ENCODE data around the gene MAPK8.

Gene MAPK8

GRCh38 chr10:48366261-48366660 is 59.8 kb downstream of the MAPK8 start:
- no peaks in the 10 kb centered on the region for H3K4me1 ChIP-seq (ENCODE audit: control insufficient read depth, insufficient read depth, low read length)
- no peaks in the 10 kb centered on the region for H3K36me3 ChIP-seq (ENCODE audit: control insufficient read depth, insufficient read depth, low read length)
- no peaks in the 10 kb centered on the region for H3K27me3 ChIP-seq (ENCODE audit: control insufficient read depth, insufficient read depth, low read length)
- no peaks in the 10 kb centered on the region for H3K9me3 ChIP-seq (ENCODE audit: control insufficient read depth, insufficient read depth, low read length)
- H3K4me3 ChIP-seq (ENCODE audit: low read depth, low read length), result no peak overlapping the region
- no peak overlapping the region for H3K9ac ChIP-seq (ENCODE audit: low read depth, low read length)

GRCh38 chr10:48369501-48369900 is 63.0 kb downstream of the MAPK8 start:
- Histone ChIP-seq H3K9ac (ENCODE audit: low read depth, low read length) (no peak overlapping the region), H3K4me3 (ENCODE audit: low read depth, low read length) (no peak overlapping the region), H3K9me3 (ENCODE audit: control insufficient read depth, insufficient read depth, low read length) (no peaks in the 10 kb centered on the region), H3K4me1 (ENCODE audit: control insufficient read depth, insufficient read depth, low read length) (no peaks in the 10 kb centered on the region), H3K36me3 (ENCODE audit: control insufficient read depth, insufficient read depth, low read length) (no peaks in the 10 kb centered on the region), H3K27me3 (ENCODE audit: control insufficient read depth, insufficient read depth, low read length) (no peaks in the 10 kb centered on the region)

- no peaks in the 10 kb centered on the region for H3K9me3 ChIP-seq (ENCODE audit: control insufficient read depth, insufficient read depth, low read length)
- H3K4me1 ChIP-seq (ENCODE audit: control insufficient read depth, insufficient read depth, low read length), result no peaks in the 10 kb centered on the region
- H3K4me3 ChIP-seq (ENCODE audit: low read depth, low read length), result no peak overlapping the region
- no peak overlapping the region for H3K9ac ChIP-seq (ENCODE audit: low read depth, low read length)
- H3K36me3 ChIP-seq (ENCODE audit: control insufficient read depth, insufficient read depth, low read length), result no peaks in the 10 kb centered on the region
- no peaks in the 10 kb centered on the region for H3K27me3 ChIP-seq (ENCODE audit: control insufficient read depth, insufficient read depth, low read length)
Observed at GRCh38 chr10:48377751-48378530, 71.5 kb downstream of the MAPK8 start.

- Histone ChIP-seq H3K4me3 (ENCODE audit: low read depth, low read length) (no peak overlapping the region), H3K4me1 (ENCODE audit: control insufficient read depth, insufficient read depth, low read length) (peaks cover 3% of the 10 kb centered on the region), H3K27me3 (ENCODE audit: control insufficient read depth, insufficient read depth, low read length) (no peaks in the 10 kb centered on the region), H3K36me3 (ENCODE audit: control insufficient read depth, insufficient read depth, low read length) (no peaks in the 10 kb centered on the region), H3K9me3 (ENCODE audit: control insufficient read depth, insufficient read depth, low read length) (no peaks in the 10 kb centered on the region), H3K9ac (ENCODE audit: low read depth, low read length) (no peak overlapping the region)
Observed at GRCh38 chr10:48378675-48379074, 72.2 kb downstream of the MAPK8 start.

GRCh38 chr10:48381971-48382370 is 75.5 kb downstream of the MAPK8 start:
- Histone ChIP-seq H3K4me1 (ENCODE audit: control insufficient read depth, insufficient read depth, low read length) (peaks cover 3% of the 10 kb centered on the region), H3K9ac (ENCODE audit: low read depth, low read length) (no peak overlapping the region), H3K36me3 (ENCODE audit: control insufficient read depth, insufficient read depth, low read length) (no peaks in the 10 kb centered on the region), H3K27me3 (ENCODE audit: control insufficient read depth, insufficient read depth, low read length) (no peaks in the 10 kb centered on the region), H3K9me3 (ENCODE audit: control insufficient read depth, insufficient read depth, low read length) (no peaks in the 10 kb centered on the region), H3K4me3 (ENCODE audit: low read depth, low read length) (no peak overlapping the region)

GRCh38 chr10:48382982-48383381 is 76.5 kb downstream of the MAPK8 start:
- peaks cover 3% of the 10 kb centered on the region for H3K4me1 ChIP-seq (ENCODE audit: control insufficient read depth, insufficient read depth, low read length)
- no peaks in the 10 kb centered on the region for H3K36me3 ChIP-seq (ENCODE audit: control insufficient read depth, insufficient read depth, low read length)
- no peaks in the 10 kb centered on the region for H3K9me3 ChIP-seq (ENCODE audit: control insufficient read depth, insufficient read depth, low read length)
- no peak overlapping the region for H3K4me3 ChIP-seq (ENCODE audit: low read depth, low read length)
- H3K9ac ChIP-seq (ENCODE audit: low read depth, low read length), result no peak overlapping the region
- H3K27me3 ChIP-seq (ENCODE audit: control insufficient read depth, insufficient read depth, low read length), result no peaks in the 10 kb centered on the region

- Histone ChIP-seq H3K27me3 (ENCODE audit: control insufficient read depth, insufficient read depth, low read length) (no peaks in the 10 kb centered on the region), H3K9ac (ENCODE audit: low read depth, low read length) (no peak overlapping the region), H3K4me1 (ENCODE audit: control insufficient read depth, insufficient read depth, low read length) (peaks cover 3% of the 10 kb centered on the region), H3K36me3 (ENCODE audit: control insufficient read depth, insufficient read depth, low read length) (no peaks in the 10 kb centered on the region), H3K9me3 (ENCODE audit: control insufficient read depth, insufficient read depth, low read length) (no peaks in the 10 kb centered on the region), H3K4me3 (ENCODE audit: low read depth, low read length) (no peak overlapping the region)
Observed at GRCh38 chr10:48383393-48383792, 76.9 kb downstream of the MAPK8 start.

GRCh38 chr10:48384699-48384982 is 78.2 kb downstream of the MAPK8 start:
- no peak overlapping the region for H3K4me3 ChIP-seq (ENCODE audit: low read depth, low read length)
- H3K36me3 ChIP-seq (ENCODE audit: control insufficient read depth, insufficient read depth, low read length), result no peaks in the 10 kb centered on the region
- no peaks in the 10 kb centered on the region for H3K27me3 ChIP-seq (ENCODE audit: control insufficient read depth, insufficient read depth, low read length)
- H3K4me1 ChIP-seq (ENCODE audit: control insufficient read depth, insufficient read depth, low read length), result peaks cover 3% of the 10 kb centered on the region
- no peak overlapping the region for H3K9ac ChIP-seq (ENCODE audit: low read depth, low read length)
- H3K9me3 ChIP-seq (ENCODE audit: control insufficient read depth, insufficient read depth, low read length), result no peaks in the 10 kb centered on the region

- H3K9ac ChIP-seq (ENCODE audit: low read depth, low read length), result no peak overlapping the region
- peaks cover 2% of the 10 kb centered on the region for H3K4me1 ChIP-seq (ENCODE audit: control insufficient read depth, insufficient read depth, low read length)
- H3K9me3 ChIP-seq (ENCODE audit: control insufficient read depth, insufficient read depth, low read length), result no peaks in the 10 kb centered on the region
- no peaks in the 10 kb centered on the region for H3K27me3 ChIP-seq (ENCODE audit: control insufficient read depth, insufficient read depth, low read length)
- no peak overlapping the region for H3K4me3 ChIP-seq (ENCODE audit: low read depth, low read length)
- H3K36me3 ChIP-seq (ENCODE audit: control insufficient read depth, insufficient read depth, low read length), result no peaks in the 10 kb centered on the region
Observed at GRCh38 chr10:48389272-48389671, 82.8 kb downstream of the MAPK8 start.

- no peaks in the 10 kb centered on the region for H3K36me3 ChIP-seq (ENCODE audit: control insufficient read depth, insufficient read depth, low read length)
- no peak overlapping the region for H3K9ac ChIP-seq (ENCODE audit: low read depth, low read length)
- no peak overlapping the region for H3K4me3 ChIP-seq (ENCODE audit: low read depth, low read length)
- peaks cover 2% of the 10 kb centered on the region for H3K4me1 ChIP-seq (ENCODE audit: control insufficient read depth, insufficient read depth, low read length)
- no peaks in the 10 kb centered on the region for H3K27me3 ChIP-seq (ENCODE audit: control insufficient read depth, insufficient read depth, low read length)
- no peaks in the 10 kb centered on the region for H3K9me3 ChIP-seq (ENCODE audit: control insufficient read depth, insufficient read depth, low read length)
Observed at GRCh38 chr10:48389846-48390557, 83.5 kb downstream of the MAPK8 start.

- Histone ChIP-seq H3K4me1 (ENCODE audit: control insufficient read depth, insufficient read depth, low read length) (peaks cover 2% of the 10 kb centered on the region), H3K36me3 (ENCODE audit: control insufficient read depth, insufficient read depth, low read length) (no peaks in the 10 kb centered on the region), H3K9ac (ENCODE audit: low read depth, low read length) (no peak overlapping the region), H3K27me3 (ENCODE audit: control insufficient read depth, insufficient read depth, low read length) (no peaks in the 10 kb centered on the region), H3K4me3 (ENCODE audit: low read depth, low read length) (no peak overlapping the region), H3K9me3 (ENCODE audit: control insufficient read depth, insufficient read depth, low read length) (no peaks in the 10 kb centered on the region)
Observed at GRCh38 chr10:48390558-48390871, 84.0 kb downstream of the MAPK8 start.
